ENCODE measurements around the gene RFT1. TPM values are rescaled to one million over a fixed set of nuclear protein-coding genes. Genes with fewer than 3 reads are reported as not detected.

The RFT1 gene
- total and polyA plus RNA-seq, 2 of the 13 experiments (the other 11 are each of a cell fraction or from before 2014, with no cell fraction given): 23.2 to 37.0 TPM

GRCh38 chr3:53072653-53073552, 57.3 kb downstream of the RFT1 start (continued):
- no peak for TF ChIP-seq PBX3 (CRISPR knock-in tag; IDR thresholded peaks at IDR 0.05; ENCODE audit: borderline replicate concordance)
- no peak for TF ChIP-seq TCF7L2 (IDR thresholded peaks at IDR 0.05; ENCODE audit: low read depth, low read length)
- TF ChIP-seq ZNF770 (CRISPR knock-in tag; IDR thresholded peaks at IDR 0.05): peak; percentile 73; the same call in 1 of the 2 replicates
- TF ChIP-seq MIER2 (CRISPR knock-in tag; IDR thresholded peaks at IDR 0.05): no peak
- TF ChIP-seq JARID2 (CRISPR knock-in tag; IDR thresholded peaks at IDR 0.05; ENCODE audit: insufficient replicate concordance): no peak
- no peak for TF ChIP-seq RELA (CRISPR knock-in tag; IDR thresholded peaks at IDR 0.05)
- TF ChIP-seq ZC3H13 (CRISPR knock-in tag; IDR thresholded peaks at IDR 0.05): 0 out of 2 replicates have a peak, but pooled peaks have one; percentile 23
- TF ChIP-seq ZNF724P (CRISPR knock-in tag; IDR thresholded peaks at IDR 0.05; ENCODE audit: borderline replicate concordance): no peak
- no peak for TF ChIP-seq ZFP90 (CRISPR knock-in tag; IDR thresholded peaks at IDR 0.05; ENCODE audit: borderline replicate concordance)
- TF ChIP-seq MLX (CRISPR knock-in tag; IDR thresholded peaks at IDR 0.05): no peak
- TF ChIP-seq ZNF75D (CRISPR knock-in tag; IDR thresholded peaks at IDR 0.05; ENCODE audit: borderline replicate concordance): no peak
- TF ChIP-seq TFDP2 (CRISPR knock-in tag; IDR thresholded peaks at IDR 0.05): peak; percentile 58
- no peak for TF ChIP-seq KAT7 (CRISPR knock-in tag; IDR thresholded peaks at IDR 0.05; ENCODE audit: borderline replicate concordance)
- TF ChIP-seq MEIS2 (CRISPR knock-in tag; IDR thresholded peaks at IDR 0.05): no peak
- TF ChIP-seq ZNF552 (CRISPR knock-in tag; IDR thresholded peaks at IDR 0.05; ENCODE audit: borderline replicate concordance): no peak
- TF ChIP-seq ZC3H4 (CRISPR knock-in tag; IDR thresholded peaks at IDR 0.05; ENCODE audit: borderline replicate concordance): no peak
- TF ChIP-seq ARNTL (CRISPR knock-in tag; IDR thresholded peaks at IDR 0.05): no peak
- no peak for TF ChIP-seq GMEB2 (CRISPR knock-in tag; IDR thresholded peaks at IDR 0.05; ENCODE audit: low read depth)
- no peak for TF ChIP-seq ZNF143 (CRISPR knock-in tag; IDR thresholded peaks at IDR 0.05)
- TF ChIP-seq HIC2 (CRISPR knock-in tag; IDR thresholded peaks at IDR 0.05; ENCODE audit: low read depth): 0 out of 2 replicates have a peak, but pooled peaks have one; percentile 8
